Tibial nerve (tissue), 4 donors: ENCODE data around the gene SMIM14.

Experiments
- EP300 ChIP-seq, 2 donors: sonication (generic); formaldehyde crosslinking; IDR thresholded peaks; one replicate each; pipeline ENCODE4 v1.6.1; 2017; ENCODE audit warnings: antibody characterized with exemption in 2 of 2, mild to moderate bottlenecking in 1 of 2
- TF ChIP-seq, protein P1 (sequence below), 5 experiments: fragments of 200-600 bp in 3 of 5; fragments of 450-650 bp in 2 of 5; sonication (generic) in 3 of 5; IDR thresholded peaks; one replicate each; pipeline ENCODE4 v1.5.1; 2016 to 2019; ENCODE audit warnings: antibody characterized with exemption in 5 of 5, mild to moderate bottlenecking in 3 of 5, moderate library complexity in 2 of 5

DNA sequence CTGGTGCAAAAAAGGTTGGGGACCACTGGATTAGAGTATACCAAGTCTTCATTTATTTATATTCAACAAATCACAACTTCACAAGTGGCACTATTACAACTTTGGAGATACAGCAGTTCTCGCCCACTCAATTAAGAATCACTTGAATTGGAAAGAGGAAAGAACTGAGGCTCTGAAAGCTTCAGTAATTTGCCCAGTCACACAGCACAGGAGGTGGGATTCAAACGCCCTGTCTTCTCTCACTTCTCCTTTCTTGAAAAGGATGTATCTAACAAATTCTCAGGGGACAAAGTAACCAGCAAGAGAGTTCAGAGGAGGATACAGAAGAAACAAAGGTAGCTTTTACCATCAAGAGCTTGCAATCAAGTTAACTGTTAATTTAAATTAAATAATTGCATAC is 12.4 kb downstream of the SMIM14 start:
- no peak for TF ChIP-seq EP300 (IDR thresholded peaks at IDR 0.05)
- TF ChIP-seq, protein P1, sequence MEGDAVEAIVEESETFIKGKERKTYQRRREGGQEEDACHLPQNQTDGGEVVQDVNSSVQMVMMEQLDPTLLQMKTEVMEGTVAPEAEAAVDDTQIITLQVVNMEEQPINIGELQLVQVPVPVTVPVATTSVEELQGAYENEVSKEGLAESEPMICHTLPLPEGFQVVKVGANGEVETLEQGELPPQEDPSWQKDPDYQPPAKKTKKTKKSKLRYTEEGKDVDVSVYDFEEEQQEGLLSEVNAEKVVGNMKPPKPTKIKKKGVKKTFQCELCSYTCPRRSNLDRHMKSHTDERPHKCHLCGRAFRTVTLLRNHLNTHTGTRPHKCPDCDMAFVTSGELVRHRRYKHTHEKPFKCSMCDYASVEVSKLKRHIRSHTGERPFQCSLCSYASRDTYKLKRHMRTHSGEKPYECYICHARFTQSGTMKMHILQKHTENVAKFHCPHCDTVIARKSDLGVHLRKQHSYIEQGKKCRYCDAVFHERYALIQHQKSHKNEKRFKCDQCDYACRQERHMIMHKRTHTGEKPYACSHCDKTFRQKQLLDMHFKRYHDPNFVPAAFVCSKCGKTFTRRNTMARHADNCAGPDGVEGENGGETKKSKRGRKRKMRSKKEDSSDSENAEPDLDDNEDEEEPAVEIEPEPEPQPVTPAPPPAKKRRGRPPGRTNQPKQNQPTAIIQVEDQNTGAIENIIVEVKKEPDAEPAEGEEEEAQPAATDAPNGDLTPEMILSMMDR (IDR thresholded peaks at IDR 0.05): no peak
